GM19025 (cell line): ENCODE measurements around the gene MMP25.

Experiments used
- ATAC-seq: cut with Tn5 transposase; IDR thresholded peaks from one replicate; pipeline ENCODE4 v1.9.1; 2021; ENCODE audit warnings: mild to moderate bottlenecking, low read depth, moderate library complexity; ENCODE audit not compliant: unreplicated experiment

Gene MMP25

DNA sequence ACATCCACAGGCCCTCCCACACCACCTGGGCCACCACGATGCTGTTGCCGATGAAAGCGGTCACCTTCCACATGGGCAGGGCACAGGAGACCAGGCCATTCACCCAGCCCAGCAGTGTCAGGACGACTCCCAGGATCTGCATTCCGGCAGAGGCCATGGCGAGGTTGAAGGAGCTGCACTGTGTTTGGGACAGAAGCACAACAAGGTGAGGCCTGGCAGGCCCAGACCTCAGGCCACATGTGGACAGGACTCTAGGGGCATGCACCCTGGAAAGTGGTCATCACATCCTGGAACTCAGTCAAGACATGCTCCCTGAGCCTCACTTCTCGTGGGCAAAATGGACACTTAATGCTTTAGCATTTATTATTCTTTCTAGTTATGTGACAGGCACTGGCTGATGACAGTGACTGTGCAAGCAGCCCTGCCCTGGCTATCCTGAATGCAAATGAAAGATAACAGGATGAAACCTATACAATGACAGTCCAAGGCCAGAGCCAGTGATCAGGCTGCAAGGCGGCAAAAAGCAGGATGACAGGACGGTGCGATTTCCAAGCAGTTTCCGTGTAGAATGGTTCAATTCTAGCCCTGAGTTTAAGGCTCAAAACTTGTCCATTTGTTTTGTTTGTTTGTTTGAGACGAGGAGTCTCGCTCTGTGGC is 30.4 kb upstream of the MMP25 start:
- no peak for ATAC-seq

DNA sequence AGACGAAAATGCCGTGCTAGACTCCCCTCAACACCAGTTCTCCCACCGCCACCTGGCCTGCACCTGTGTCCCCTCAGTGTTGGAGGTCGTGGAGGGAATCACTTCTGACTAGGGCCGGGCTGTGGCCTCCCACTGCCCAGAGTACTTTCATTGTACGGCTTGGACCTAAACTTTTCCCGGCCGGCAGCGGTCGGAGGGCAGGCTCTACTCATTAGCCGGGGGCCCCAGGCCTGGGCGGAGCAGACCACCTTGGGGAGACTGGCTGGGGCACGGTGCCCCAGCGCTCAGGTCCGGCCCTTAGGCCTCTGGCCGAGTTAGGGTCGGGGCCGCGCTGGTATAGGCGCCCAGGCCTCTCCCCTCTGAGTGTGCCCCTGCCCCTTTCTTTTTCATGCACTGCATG is 29.0 kb upstream of the MMP25 start:
- no peak for ATAC-seq

DNA sequence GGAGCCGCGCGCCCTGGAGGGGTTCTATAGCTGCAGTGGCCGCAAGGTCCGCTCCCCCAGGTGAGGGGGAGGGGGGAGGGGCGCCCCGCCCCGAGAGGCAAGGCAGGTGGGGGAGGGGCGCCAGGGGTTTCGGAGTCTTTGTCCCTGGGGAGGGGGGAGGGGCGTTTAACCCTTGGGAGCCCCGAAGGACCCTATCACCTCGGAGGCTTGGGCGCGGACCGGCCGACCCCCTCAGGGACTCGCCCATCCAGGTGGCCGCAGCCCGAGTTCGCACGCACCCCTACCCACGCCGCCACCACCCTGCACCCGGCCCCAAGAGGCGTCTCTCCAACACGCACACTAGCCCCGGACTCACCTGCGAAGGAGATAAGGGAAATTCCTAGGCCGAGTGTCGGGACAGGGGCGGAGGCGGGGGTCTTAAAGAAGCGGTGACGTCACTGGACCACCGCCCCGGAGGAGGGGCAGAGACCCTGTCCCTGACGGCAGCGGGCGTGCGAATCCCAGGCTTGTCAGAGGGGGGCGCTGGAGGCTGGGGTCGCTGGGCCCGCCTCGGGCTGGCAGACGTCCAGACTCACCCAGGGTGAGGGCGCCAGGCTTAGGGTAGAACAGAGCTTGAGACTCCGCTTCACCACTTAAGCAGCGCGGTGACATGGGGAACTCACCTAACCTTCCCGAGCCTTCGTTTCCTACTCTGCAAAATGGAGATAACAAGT is 28.4 kb upstream of the MMP25 start, which contains the start of gene CLDN6:
Gene CLDN6, minus strand, starts transcription at position 390 of the 713 bp plus-strand sequence. CDS start 2,162 bp downstream, outside the sequence.
- ATAC-seq = no peak

DNA sequence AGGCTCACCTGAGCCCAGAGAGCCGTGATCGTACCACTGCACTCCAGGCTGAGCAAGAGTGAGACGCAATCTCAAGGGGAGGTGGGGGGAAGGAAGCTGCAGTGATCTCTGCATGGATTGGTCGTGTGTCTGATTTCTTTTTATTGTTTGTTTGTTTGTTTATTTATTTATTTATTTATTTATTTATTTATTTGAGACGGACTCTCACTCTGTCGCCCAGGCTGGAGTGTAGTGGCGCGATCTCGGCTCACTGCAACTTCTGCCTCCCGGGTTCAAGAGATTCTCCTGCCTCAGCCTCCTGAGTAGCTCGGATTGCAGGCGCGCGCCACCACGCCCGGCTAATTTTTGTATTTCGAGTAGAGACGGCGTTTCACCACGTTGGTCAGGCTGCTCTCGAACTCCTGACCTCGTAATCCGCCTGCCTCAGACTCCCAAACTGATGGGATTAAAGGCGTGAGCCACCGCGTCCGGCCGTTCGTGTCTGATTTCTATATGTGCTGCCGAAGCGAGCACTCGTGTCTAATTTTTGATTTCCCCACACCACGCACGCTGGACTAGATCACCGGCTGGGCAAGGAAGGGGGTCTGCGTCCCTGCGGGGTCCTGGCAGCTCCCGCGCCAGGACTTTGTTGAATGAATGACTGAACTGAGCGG is 26.6 kb upstream of the MMP25 start:
- no peak for ATAC-seq

DNA sequence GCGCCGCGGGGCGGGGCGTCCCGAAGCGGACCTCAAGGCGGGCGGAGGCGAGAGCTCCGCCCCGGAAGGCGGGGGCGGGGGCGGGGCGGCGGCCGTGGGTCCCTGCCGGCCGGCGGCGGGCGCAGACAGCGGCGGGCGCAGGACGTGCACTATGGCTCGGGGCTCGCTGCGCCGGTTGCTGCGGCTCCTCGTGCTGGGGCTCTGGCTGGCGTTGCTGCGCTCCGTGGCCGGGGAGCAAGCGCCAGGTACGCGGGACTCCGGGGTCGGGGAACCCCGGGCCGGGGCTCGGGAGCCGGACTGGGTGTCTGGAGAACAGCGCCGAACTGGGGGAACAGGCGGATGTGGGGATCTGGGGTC is 26.1 kb upstream of the MMP25 start, which contains the start of gene TNFRSF12A:
Gene TNFRSF12A, plus strand, starts transcription at position 122 of the 357 bp plus-strand sequence. Its CDS starts 30 bp downstream, at position 152.
- no peak for ATAC-seq

DNA sequence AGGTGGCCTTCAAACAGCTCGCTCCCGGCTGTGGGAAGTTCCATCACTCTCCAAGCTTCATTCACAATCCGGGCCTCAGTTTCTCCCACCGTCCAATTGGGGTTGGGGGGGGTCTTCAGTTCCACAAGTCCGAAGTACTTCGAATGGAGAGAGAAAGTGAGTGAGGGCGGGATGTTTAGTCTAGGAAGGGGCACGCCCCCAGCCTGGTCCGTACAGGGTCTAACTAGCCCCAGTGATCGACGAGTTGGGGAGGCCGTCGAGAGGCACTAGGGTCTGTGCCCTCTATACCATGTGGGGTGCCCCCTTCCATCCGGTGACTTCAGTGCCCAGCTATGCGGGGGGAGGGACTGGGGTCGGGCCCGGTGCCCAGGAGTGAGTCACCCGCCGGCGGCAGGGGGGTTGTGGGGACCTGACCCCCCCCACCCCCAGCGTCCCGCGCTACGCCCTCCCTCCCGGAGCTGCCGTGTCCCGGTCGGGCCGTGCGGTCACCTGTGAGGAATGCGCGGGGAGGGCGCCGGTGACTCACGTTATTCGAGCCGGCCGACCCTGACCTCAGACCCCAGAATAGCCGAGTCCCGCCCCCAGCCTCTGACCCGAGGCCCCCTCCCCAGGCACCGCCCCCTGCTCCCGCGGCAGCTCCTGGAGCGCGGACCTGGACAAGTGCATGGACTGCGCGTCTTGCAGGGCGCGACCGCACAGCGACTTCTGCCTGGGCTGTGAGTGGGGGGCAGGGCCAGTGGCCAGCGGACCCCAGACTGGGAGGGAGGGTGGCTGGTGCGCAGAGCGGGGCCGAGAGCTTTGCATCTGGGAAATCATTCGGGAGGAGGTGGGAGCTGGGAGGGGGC is 25.5 kb upstream of the MMP25 start:
- ATAC-seq = no peak

DNA sequence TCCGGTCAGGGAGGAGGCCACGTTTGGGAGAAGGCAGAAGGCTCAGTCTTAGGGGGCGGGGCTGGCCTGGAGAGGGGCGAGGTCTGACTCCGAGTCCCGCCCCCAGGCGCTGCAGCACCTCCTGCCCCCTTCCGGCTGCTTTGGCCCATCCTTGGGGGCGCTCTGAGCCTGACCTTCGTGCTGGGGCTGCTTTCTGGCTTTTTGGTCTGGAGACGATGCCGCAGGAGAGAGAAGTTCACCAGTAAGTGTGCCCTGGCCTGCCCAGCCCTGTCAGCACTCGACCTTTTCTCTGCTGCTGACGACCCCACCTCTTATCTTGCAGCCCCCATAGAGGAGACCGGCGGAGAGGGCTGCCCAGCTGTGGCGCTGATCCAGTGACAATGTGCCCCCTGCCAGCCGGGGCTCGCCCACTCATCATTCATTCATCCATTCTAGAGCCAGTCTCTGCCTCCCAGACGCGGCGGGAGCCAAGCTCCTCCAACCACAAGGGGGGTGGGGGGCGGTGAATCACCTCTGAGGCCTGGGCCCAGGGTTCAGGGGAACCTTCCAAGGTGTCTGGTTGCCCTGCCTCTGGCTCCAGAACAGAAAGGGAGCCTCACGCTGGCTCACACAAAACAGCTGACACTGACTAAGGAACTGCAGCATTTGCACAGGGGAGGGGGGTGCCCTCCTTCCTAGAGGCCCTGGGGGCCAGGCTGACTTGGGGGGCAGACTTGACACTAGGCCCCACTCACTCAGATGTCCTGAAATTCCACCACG is 24.7 kb upstream of the MMP25 start:
- ATAC-seq = no peak

DNA sequence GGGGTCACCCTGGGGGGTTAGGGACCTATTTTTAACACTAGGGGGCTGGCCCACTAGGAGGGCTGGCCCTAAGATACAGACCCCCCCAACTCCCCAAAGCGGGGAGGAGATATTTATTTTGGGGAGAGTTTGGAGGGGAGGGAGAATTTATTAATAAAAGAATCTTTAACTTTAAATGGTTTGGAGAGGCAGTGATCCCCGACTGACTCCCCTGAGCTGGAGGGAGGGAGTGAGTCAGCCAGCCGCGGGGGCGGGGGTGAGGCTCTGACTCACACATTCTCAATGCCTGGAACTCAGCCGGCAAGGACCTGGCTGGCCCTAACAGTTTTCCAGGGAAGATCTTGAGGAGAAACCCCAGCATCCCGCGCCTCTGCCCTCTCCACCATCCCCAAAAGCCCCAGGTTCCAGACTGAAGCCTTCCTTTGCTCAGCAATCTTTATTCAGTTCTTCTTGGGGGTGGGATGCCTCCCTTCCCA is 24.1 kb upstream of the MMP25 start:
- ATAC-seq = no peak

DNA sequence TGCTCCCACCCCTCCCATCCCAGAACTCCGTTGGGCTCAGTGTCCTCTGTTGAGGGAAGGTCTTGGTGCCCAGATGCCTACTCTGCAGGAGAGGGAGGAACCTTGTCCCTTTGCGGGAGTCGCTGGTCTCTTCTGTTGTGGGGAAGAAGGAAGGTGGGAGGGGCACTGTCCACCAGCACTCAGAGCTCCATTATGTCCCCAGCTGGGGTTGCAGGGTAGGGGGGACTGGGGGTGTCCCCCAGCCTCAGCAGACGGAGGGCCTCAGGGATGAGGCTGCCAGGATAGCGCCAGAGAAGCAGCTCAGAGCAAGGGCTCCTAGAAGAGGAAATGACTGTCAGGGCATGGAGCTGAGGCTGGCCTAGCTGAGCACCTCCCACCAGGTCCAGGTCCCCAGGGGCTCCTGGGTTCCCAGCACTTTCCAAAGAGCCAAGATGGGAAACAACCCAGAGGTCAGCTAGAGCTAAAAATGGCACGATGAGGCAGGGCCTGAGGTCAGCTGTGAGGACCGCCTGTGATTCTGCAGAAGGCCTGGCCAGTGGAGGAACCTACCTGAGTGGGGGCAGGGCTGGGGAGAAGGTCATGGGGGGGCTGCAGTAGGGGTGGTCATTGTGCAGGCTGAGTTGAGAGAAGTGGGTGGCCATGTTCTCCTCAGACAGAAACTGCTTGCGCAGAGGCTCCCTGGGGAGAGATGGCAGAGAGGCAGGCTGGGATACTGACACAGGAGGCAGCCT is 23.5 kb upstream of the MMP25 start:
- ATAC-seq = no peak

DNA sequence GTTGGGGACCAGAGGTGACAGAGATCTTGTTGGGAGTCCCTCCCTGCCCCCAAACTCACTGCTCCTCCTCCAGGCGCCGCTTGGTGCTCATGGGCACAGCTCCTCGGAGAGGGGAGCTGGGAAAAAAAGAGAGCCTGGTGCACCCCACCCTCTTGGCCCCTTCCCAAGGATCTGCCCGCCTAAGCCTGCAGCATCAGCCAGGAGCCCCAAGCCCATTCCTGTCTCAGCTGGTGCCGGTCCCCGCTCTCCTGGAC is 23.0 kb upstream of the MMP25 start:
- ATAC-seq = no peak

DNA sequence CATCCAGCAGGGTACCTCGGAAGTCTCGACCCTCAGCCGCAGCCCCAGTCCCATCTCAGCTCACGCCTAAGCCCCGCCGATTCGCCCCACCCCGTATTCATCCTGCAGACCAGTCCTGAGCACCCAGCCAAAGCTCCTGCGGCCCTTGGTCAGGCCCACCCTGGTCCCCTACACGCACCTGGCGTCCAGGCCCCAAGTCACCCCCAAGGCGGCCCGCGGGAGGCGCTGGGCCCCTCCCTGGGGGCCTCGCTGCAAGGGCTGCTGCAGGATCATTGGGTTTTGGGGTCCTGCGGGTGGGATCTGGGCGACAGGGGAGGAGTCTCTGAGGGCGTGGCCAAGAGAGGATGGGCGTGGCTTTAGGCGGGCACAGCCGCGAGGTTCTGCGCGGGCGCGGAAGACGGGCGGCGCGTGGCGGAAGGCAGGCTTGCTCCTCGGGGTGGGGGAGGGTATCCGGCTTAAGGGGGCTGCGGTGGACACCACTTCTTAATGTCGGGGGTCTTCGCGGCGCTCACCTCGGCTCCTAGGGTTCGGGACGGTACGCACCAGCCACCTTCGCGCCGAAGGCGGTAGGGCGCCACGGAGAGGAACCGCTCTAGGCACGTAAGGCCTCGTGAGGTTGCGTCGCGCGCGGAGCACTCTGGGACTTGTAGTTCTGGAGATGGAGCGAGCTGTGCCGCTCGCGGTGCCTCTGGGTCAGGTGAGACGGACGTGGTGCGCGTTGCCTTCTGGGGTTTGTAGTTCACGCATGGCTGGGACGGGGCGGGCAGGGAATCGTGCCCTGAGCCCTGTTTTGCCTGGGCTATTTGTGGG is 22.5 kb upstream of the MMP25 start, which contains the start of the genes HCFC1R1 and THOC6:
Gene HCFC1R1, minus strand, starts transcription at position 274 of the 810 bp plus-strand sequence. Its CDS starts 1 bp downstream, at position 273.
Gene THOC6, plus strand, starts transcription at position 367 of the 810 bp plus-strand sequence. Its CDS starts 292 bp downstream, at position 659.
- ATAC-seq = peak; percentile 69

DNA sequence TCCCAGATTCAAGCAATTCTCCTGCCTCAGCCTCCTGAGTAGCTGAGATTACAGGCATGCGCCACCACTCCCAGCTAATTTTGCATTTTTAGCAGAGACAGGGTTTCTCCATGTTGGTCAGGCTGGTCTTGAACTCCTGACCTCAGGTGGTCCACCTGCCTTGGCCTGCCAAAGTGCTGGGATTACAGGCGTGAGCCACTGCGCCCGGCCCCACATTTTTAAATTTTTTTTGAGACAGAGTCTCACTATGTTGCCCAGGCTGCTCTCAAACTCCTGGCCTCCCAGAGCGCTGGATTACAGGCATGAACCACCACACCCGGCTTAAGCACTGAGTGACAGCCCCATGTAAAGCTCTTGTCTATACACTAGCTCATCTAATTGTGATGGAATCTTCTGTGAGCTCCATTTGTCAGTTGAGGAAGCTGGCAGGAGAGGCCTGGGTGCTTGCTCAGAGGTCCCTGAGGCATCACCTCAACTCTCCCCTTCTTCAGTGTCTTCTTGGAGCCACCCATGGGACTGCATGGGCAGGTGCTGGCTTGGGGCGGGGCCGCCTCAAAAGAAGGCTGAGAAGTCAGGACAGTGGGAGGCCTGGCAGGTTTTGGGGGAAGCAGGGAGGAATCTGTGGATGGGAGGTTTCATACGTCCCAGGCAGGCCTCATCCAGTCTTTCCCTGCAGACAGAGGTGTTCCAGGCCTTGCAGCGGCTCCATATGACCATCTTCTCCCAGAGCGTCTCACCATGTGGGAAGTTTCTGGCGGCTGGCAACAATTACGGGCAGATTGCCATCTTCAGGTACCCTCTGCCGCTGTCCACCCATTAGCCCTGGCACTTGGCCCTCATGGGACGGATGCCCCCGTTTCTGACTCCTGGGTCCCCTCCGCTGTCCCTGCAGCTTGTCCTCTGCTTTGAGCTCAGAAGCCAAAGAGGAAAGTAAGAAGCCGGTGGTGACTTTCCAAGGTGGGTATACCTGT is 21.0 kb upstream of the MMP25 start:
- no peak for ATAC-seq

DNA sequence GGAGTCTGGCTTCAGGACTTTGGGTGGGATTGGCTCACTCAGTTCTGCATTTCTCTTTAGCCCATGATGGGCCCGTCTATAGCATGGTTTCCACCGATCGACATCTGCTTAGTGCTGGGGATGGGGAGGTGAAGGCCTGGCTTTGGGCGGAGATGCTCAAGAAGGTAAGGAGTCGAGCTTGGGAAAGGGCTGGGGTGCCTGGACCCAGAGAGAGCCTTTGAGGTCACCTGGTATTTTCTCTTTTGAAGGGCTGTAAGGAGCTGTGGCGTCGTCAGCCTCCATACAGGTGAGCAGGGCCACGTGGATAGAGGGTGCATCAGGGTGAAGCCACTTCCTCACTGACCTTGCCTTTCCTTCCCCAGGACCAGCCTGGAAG is 20.4 kb upstream of the MMP25 start:
- ATAC-seq = no peak

DNA sequence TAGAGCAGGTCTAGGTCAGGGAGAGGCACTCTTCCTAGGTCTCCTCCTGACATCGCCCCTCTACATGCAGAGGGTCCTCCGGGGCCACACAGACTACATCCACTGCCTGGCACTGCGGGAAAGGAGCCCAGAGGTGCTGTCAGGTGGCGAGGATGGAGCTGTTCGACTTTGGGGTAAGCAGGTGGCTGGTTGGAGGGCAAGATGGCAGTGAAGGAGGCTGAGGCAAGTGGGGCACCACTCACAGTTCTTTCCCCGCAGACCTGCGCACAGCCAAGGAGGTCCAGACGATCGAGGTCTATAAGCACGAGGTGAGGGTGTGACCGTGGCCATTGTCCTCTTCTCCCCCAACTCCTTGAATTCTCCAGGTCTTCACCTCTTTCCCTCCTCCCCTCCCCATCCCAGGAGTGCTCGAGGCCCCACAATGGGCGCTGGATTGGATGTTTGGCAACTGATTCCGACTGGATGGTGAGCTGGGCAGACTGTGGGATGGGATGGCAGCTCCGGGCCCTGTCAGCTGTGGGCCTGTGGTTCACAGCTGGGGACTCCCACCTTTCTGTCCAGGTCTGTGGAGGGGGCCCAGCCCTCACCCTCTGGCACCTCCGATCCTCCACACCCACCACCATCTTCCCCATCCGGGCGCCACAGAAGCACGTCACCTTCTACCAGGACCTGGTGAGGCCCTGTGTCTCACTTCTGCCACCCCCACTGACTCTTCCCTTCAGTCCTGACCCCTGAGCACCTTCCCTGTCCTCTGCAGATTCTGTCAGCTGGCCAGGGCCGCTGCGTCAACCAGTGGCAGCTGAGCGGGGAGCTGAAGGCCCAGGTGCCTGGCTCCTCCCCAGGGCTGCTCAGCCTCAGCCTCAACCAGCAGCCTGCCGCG is 19.5 kb upstream of the MMP25 start:
- no peak for ATAC-seq

DNA sequence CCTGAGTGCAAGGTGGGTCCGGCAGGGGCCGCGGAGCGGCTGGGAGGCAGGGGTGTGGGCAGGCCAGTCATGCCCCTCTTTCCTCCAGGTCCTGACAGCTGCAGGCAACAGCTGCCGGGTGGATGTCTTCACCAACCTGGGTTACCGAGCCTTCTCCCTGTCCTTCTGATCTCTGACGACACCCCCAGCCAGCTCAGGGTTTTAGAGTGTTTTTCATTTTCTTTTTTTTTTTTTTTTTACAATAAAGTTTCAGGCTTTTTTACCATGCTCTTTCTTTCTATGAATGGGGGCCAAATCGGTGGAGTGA is 18.9 kb upstream of the MMP25 start:
- no peak for ATAC-seq

DNA sequence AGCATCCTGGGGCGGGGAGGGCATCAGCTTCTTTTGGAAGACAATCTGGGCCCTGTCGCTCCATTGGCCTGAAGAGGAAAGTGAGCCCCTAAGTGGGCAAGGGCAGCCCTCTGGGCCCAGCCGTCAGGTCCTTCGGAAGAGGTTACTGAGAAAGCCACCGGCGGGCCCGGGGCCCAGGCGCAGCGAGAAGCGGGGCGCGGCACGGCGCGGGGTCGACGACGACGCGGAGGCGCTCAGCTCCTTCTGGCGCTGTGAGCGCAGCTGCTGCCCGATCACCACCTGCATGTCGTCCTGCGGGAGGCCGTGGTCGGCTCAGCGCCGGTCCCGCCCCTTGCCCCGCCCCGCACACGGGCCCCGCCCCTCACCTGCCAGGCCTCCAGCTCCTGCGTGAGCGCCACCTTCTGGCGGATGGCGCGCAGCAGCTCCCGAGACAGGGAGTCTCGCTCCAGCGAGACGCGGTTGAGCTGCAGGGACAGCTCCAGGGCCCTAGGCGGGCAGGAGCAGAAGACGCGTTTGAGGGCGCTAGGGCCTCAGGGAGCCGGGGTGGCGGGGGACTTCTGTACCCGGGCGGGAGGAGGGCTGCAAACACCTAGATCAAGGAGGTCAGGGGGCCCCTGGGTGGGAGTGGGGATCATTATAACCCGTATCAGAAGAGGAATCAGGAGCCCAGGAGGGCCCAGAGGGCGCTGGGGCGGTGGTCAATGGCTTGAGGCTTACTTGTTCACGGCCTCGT is 18.2 kb upstream of the MMP25 start:
- no peak for ATAC-seq
